Esophagus muscularis mucosa (tissue), 3 donors: ENCODE data around the gene PRR9.

ENCODE experiments used
- POLR2A ChIP-seq: fragments of 450-650 bp; IDR thresholded peaks from one replicate; pipeline ENCODE4 v1.6.1; 2017; ENCODE audit warnings: antibody characterized with exemption, moderate library complexity, mild to moderate bottlenecking, low read depth
- POLR2AphosphoS5 ChIP-seq, 2 donors: sonication (generic); formaldehyde crosslinking; IDR thresholded peaks; one replicate each; pipeline ENCODE4 v1.6.1; 2017; ENCODE audit warnings: antibody characterized with exemption in 2 of 2
- TF ChIP-seq, protein P1 (sequence below), 3 experiments: fragments of 200-600 bp in 2 of 3; fragments of 450-650 bp in 1 of 3; sonication (generic) in 2 of 3; IDR thresholded peaks; one replicate each; pipeline ENCODE4 v1.5.1; 2017 to 2019; ENCODE audit warnings: antibody characterized with exemption in 3 of 3, mild to moderate bottlenecking in 2 of 3, moderate library complexity in 1 of 3

DNA sequence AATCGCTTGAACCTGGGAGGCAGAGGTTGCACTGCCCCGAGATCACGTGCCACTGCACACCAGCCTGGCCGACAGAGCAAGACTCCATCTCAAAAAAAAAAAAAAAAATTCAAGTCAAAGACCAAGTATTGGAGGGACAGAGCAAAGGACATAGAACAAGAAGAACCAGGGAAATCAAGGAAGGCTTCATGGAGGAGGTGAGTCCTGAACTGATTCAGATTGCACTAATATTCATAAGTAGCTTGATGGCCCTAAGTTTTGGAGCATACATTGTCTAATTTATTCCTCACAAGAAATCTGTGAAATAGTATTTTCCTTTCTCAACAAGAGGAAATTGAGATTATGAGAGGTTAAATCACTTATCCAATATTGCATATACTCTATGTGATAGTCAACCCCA lies 3.9 kb upstream of the PRR9 start:
- TF ChIP-seq, protein P1, sequence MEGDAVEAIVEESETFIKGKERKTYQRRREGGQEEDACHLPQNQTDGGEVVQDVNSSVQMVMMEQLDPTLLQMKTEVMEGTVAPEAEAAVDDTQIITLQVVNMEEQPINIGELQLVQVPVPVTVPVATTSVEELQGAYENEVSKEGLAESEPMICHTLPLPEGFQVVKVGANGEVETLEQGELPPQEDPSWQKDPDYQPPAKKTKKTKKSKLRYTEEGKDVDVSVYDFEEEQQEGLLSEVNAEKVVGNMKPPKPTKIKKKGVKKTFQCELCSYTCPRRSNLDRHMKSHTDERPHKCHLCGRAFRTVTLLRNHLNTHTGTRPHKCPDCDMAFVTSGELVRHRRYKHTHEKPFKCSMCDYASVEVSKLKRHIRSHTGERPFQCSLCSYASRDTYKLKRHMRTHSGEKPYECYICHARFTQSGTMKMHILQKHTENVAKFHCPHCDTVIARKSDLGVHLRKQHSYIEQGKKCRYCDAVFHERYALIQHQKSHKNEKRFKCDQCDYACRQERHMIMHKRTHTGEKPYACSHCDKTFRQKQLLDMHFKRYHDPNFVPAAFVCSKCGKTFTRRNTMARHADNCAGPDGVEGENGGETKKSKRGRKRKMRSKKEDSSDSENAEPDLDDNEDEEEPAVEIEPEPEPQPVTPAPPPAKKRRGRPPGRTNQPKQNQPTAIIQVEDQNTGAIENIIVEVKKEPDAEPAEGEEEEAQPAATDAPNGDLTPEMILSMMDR (IDR thresholded peaks at IDR 0.05), result no peak
- TF ChIP-seq POLR2A (no peak), POLR2AphosphoS5 (IDR thresholded peaks at IDR 0.05) (no peak)
